Activated T-cell treated with anti-CD3 and anti-CD28 coated beads, Interleukin-2, amount 50 U/mL, for 24 hours (primary cell): ENCODE results near the gene TMEM151A.
A peak's percentile ranks its signal among the peaks of the same experiment; 100 is the strongest.

ENCODE experiments used
- DNase-seq: peaks from one replicate; pipeline ENCODE4 v3.0.0-alpha.2; 2020
- H3K27ac Mint-ChIP-seq: 2 replicates; pipeline ENCODE4 v1.8.0; 2020; ENCODE audit warnings: mild to moderate bottlenecking, mixed read lengths
- H3K27me3 Mint-ChIP-seq: 2 replicates; pipeline ENCODE4 v1.8.0; 2020; ENCODE audit warnings: mixed read lengths
- H3K36me3 Mint-ChIP-seq: 2 replicates; pipeline ENCODE4 v1.8.0; 2020; ENCODE audit warnings: low read depth, mixed read lengths
- H3K4me1 Mint-ChIP-seq: 2 replicates; pipeline ENCODE4 v1.8.0; 2020; ENCODE audit warnings: low read depth, mixed read lengths
- H3K4me3 Mint-ChIP-seq: 2 replicates; pipeline ENCODE4 v1.8.0; 2020; ENCODE audit warnings: mild to moderate bottlenecking, moderate library complexity, mixed read lengths
- H3K9me3 Mint-ChIP-seq: 2 replicates; pipeline ENCODE4 v1.8.0; 2020; ENCODE audit warnings: mixed read lengths

TMEM151A gene

DNA sequence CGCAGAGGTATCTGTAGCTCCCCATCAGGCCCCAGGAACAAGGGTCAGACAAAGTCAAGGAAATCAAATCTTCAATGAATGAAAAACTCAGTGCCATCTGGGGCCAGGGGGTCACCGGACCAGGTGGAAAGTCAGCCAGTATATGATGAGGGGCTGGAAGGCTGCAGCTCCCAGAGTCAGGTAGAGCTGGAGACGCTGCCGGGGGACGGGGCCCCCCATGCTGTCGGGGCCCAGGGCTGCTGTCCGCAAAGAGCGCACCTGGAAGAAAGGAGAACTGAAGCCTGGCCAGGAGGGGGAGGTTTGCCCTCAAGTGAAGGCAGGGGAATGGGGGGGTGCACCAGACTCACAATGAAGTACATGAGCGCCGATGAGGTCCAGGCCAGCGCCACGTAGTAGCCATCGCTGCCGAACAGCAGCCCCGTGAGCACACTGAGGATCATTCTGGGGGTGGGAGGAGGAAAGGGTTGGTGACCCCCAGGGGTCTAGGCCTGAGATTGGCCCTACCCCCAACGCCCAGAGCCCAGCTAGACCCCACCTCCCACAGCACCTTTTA is 7.1 kb upstream of the TMEM151A start:
- H3K27me3 Mint-ChIP-seq: no peaks in the 10 kb centered on the region
- H3K36me3 Mint-ChIP-seq: peaks cover 40% of the 10 kb centered on the region
- H3K9me3 Mint-ChIP-seq: no peaks in the 10 kb centered on the region
- DNase-seq: no peak
- no peak overlapping the region for H3K27ac Mint-ChIP-seq
- H3K4me3 Mint-ChIP-seq: no peak overlapping the region
- H3K4me1 Mint-ChIP-seq: peaks cover 40% of the 10 kb centered on the region

DNA sequence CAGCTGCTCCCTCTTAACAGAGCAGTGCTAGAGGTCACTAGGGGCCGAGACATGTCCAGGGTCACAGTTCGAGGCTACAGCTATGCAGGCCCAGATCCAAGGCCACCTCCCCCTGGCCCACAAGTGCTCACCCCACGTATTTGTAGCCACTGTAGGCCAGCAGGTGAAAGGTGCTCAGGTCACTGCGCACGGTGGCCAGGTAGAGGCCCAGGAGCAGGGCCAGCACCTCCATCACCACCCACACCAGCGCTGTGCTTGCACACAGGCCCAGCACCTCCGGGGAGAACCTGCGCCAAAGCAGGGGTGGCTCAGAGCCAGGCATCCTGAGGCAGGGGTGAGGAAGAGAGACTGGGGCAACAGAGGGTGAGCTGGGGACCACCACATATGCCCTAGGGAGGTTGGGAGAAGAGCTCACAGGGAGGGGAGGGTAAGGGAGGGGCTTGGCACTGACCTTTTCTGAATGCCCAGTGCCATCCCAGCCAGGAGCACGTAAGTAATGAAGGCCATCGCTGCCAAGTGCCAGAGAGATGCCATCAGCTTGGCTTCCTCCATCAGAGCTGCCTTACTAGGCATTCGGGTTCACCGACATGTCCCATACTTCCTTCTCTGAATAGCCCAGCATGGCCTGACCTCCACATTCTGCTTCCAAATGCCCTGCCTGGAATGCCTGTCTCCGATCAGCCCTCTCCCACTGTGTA is 6.3 kb upstream of the TMEM151A start:
- no peak overlapping the region for H3K4me3 Mint-ChIP-seq
- peaks cover 40% of the 10 kb centered on the region for H3K36me3 Mint-ChIP-seq
- H3K4me1 Mint-ChIP-seq: peaks cover 47% of the 10 kb centered on the region
- H3K27ac Mint-ChIP-seq: no peak overlapping the region
- no peaks in the 10 kb centered on the region for H3K27me3 Mint-ChIP-seq
- H3K9me3 Mint-ChIP-seq: no peaks in the 10 kb centered on the region
- DNase-seq: no peak

DNA sequence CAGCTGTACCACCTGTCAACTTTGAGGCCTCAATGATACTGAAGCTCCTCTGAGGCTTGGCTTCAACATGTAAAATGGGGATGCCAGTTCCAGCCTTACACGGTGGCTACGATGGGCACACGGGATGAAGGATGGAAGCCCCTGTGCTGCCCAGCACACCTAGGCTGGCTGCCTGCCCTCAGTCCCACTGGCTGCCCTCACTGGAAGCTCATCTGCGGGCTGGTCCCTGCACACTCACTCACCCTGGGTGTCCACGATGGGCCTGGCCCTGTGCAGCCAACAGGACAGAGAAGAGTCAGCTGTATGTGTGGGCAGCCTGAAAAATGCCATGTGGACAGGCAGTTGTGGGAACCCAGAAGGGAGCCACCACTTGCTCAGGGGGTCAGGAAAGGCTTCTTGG is 5.0 kb upstream of the TMEM151A start:
- Mint-ChIP-seq H3K4me1 (peaks cover 50% of the 10 kb centered on the region), H3K27ac (peak overlapping the region; percentile 22), H3K9me3 (no peaks in the 10 kb centered on the region), H3K36me3 (peaks cover 40% of the 10 kb centered on the region), H3K27me3 (peaks cover 8% of the 10 kb centered on the region), H3K4me3 (peak overlapping the region; percentile 93)
- no peak for DNase-seq

DNA sequence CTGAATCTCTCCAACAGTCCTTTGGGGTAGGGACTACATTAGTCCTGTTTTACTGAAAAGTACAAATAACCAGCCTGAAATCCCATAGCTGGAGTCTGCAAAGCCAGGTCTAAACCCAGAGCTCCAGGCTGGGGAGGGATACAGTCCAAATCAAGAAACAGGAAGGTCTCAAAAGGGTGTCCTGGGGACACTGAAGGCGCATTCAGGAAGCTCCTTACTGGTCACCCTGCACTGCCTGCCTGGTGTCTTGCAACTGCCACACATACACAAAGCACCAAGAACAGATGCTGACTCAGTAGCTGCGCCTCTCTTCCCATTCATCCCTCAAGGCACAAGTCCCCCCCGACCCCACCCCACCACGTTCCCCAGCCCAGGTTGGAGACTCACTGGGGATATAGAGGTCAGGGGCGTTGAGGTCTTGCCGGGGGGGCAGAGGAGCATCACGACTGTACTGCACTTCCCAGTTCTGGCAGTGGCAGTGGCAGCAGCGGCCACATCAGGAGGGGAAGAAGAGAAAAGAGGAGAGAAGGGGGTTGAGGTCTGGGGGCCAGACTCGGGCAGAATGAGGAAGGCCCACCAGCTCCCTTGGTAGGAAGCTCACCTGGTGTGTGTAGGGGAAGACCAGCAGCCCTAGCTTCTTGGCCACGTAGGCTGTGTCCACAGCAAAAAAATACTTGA is 4.3 kb upstream of the TMEM151A start:
- peaks cover 45% of the 10 kb centered on the region for H3K4me1 Mint-ChIP-seq

DNA sequence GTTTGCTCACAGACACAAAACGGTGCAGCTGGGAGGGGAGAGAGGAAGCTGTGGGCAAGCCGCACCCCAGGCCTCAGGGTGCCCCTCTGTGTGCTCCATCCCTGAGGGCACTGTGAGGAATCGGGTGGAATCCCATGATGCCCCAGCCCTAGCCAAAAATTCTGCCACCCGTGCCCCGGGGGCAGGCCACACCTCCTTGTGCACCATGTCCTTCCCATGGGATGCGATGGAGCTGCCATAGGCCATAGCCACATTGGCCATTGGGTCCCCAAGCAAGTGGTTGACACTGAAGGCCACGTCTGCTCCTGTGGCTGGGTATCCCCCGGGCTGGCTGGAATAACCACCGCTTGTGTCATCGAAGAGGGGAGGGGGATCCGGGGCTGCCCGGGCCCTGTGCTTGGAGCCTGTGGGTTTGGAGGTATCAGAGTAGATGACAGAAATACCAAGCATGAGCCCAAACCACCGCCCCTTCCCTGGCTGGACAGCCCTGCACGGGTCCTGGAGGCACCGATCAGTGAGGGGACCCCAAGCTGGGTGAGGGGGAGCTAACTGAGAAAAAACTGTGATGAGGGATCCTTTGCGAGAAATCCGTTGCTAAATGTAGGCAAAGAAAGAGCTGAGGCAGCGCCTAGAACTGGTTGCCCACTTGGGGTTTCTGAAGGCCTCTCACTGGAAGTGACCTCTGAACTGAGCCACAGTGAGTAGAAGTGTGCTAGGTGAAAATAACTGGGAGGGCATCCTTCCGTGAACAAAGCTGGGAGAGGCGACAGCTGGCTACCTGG is 3.6 kb upstream of the TMEM151A start:
- H3K9me3 Mint-ChIP-seq: no peaks in the 10 kb centered on the region
- DNase-seq: no peak
- peaks cover 43% of the 10 kb centered on the region for H3K4me1 Mint-ChIP-seq
- H3K4me3 Mint-ChIP-seq: peak overlapping the region; percentile 93
- peaks cover 36% of the 10 kb centered on the region for H3K36me3 Mint-ChIP-seq
- H3K27me3 Mint-ChIP-seq: peaks cover 16% of the 10 kb centered on the region
- H3K27ac Mint-ChIP-seq: peak overlapping the region; percentile 92

More for the DNA sequence above, 4.3 kb upstream of the TMEM151A start:
- no peak for DNase-seq
- Mint-ChIP-seq H3K36me3 (peaks cover 40% of the 10 kb centered on the region), H3K4me3 (peak overlapping the region; percentile 93), H3K9me3 (no peaks in the 10 kb centered on the region), H3K27ac (peak overlapping the region; percentile 77), H3K27me3 (peaks cover 8% of the 10 kb centered on the region)

DNA sequence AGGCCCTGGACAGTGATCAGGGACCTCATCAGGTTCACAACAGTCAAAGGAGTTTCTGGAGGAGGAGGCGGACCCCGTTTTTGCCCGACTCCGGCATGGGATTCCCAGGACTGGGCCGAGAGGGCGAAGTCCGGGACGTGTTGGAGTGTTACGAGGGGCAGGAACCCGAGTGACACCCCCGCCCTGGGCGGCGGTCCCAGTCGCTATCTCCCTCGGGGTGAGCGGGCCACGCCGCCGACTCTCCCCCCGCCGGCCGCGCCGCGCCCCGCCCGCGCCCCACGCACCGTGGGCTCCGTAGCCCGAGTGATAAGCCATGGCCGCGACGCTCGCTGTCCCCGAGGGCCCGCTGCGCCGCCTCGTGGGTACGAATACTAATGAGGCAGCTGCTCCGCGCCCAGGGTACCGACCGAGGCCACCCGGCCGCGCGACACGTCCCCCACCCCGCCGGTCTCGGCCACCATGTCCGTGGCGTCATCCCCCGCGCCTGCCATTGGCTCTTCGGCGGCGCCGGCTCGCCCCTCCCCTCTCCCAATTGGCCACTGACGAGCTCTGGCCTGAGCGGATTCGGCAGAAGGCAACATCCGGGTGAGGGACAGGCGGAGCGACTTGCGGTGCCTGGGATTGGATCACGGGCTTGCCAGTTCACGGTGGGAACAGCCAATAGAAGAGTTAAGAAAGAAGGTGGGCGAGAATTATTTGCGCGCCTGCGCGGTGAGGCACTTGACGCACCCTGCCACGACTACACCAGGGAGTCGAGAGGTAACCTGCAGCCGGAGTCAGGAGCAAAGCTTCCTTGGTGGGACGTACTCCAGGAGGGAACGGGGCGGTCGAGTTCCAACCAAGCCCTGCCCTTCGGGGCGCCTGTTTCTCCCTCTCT is 2.8 kb upstream of the TMEM151A start, which contains the start of gene YIF1A:
Gene YIF1A (minus strand): TSS at position 473 of the 877 bp plus-strand sequence. CDS start 158 bp downstream, at position 315.
- peaks cover 33% of the 10 kb centered on the region for H3K36me3 Mint-ChIP-seq
- peak within 1 kb of the TSS; percentile 93 for H3K4me3 Mint-ChIP-seq
- DNase-seq: peak; percentile 96
- H3K27me3 Mint-ChIP-seq: peaks cover 22% of the 10 kb centered on the region
- peaks cover 40% of the 10 kb centered on the region for H3K4me1 Mint-ChIP-seq
- H3K9me3 Mint-ChIP-seq: no peaks in the 10 kb centered on the region
- H3K27ac Mint-ChIP-seq: peak within 1 kb of the TSS; percentile 95

DNA sequence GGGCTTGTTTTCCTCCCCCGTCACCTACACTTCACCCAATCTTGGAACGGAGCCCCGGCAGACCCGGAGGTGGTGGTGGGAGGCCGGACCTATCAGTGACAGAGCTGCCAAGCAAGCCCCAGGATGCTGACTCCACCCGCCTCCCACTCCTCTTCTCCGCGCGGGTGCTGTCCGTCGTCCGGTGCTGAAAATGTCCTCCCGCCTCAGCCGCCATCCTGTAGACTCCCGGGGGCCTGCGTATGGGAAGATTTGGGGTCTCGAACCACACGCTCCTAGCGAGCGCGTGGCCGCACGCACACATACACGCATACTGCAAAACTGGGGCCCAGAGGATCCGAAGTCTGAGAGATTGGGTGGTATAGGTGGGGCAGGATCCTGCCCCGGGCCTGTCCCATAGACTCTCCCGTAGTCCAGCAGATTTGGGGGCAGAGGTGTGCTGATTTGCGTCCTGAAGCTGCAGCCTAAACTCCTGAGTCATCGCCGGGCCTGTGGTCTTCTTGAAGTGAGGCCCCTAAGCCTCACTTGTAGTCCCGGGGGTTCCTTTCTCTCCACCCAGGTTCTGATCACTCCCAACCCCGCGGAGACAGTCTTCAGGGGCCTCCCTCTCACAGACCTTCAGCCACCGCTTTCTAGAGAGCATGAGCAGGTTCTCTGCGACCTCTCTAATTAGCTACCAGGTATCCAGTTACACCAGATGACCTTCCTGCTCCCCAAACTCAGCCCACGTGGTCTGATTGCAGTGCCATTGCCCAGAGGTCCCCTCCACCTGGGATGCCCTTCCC is 2.0 kb upstream of the TMEM151A start:
- H3K4me1 Mint-ChIP-seq: peaks cover 40% of the 10 kb centered on the region
- no peak for DNase-seq
- peak overlapping the region; percentile 95 for H3K27ac Mint-ChIP-seq
- peaks cover 25% of the 10 kb centered on the region for H3K36me3 Mint-ChIP-seq
- no peaks in the 10 kb centered on the region for H3K9me3 Mint-ChIP-seq
- peaks cover 22% of the 10 kb centered on the region for H3K27me3 Mint-ChIP-seq
- peak overlapping the region; percentile 93 for H3K4me3 Mint-ChIP-seq

DNA sequence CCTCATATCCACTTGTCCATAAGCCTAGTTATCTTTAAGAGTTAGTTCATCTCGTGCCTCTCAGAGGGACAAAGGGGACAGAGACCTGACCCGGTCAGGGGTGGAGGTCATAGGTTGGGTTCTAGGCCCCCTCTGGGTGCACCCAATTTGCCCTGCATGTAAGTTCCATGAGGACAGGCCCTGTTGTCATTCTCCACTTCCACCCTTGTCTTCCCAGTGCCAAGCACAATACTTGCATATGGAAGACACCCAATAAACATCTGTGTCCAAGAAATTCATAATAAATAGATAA is 1.4 kb upstream of the TMEM151A start:
- no peak overlapping the region for H3K27ac Mint-ChIP-seq
- peaks cover 40% of the 10 kb centered on the region for H3K4me1 Mint-ChIP-seq
- H3K36me3 Mint-ChIP-seq: peaks cover 20% of the 10 kb centered on the region

DNA sequence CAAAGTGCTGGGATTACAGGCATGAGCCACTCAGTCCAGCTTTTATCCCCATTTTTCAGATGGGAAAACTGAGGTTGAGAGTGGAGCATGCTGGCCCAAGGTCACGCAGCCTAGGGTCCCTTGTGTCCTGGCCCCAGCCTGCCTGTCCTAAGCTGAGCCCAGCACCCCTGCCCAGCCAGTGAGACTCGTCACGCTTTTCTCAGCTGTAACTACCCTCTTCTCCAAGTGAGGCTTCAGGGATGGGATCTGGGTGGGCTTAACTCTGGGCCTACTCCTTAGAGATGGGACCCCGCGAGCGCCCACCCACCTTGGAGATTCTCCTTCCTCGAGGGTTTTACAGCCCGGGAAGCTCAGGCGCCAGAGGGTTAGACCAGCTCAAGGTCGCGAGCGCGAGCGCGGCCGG is 390 bp upstream of the TMEM151A start:
- Mint-ChIP-seq H3K9me3 (no peaks in the 10 kb centered on the region), H3K27ac (no peak overlapping the region), H3K27me3 (peaks cover 25% of the 10 kb centered on the region), H3K4me1 (peaks cover 38% of the 10 kb centered on the region), H3K4me3 (peak overlapping the region; percentile 15), H3K36me3 (peaks cover 14% of the 10 kb centered on the region)
- DNase-seq: no peak

More for the DNA sequence above, 1.4 kb upstream of the TMEM151A start:
- no peak for DNase-seq
- H3K9me3 Mint-ChIP-seq: no peaks in the 10 kb centered on the region
- peaks cover 22% of the 10 kb centered on the region for H3K27me3 Mint-ChIP-seq
- H3K4me3 Mint-ChIP-seq: peak overlapping the region; percentile 93

DNA sequence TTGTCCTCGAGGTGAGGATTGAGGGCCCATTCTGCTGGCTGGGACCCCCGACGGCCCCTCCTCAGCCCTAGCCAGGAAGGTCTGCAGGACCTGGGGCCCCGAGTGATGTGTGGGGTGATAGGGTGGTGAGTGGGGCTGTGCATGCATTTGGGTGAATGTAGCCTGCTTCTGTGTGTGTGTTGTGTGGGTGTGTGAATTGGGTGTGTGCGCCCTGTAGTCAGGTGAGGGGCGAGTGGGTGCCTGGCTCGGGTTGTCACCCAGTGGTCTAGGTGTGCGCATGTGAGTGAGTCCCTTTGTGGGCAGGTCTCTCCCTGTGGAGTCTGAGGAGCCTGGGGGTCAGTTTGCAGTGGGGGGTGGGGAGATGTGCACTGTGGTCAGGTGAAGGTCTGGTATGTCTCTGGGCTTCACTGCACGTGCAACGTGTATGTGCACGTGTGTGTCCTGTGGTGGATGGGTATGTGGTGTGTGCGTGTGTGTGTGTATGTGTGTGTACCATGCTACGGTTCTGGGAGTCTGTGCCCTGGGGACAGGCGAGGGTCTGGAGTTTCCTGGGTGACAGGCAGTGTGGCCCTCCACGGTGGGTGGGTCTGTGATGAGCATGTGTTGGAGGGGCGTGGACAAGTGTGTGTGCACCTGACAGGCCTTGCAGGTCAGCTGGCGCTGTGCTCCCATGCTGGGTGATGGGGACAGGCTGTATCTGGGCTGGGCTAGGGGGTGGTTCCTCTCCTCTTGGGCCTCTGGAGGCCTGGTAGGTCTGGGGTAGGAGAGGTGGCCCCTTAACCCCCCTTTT is 1.0 kb downstream of the TMEM151A start:
- no peaks in the 10 kb centered on the region for H3K9me3 Mint-ChIP-seq
- H3K36me3 Mint-ChIP-seq: peaks cover 5% of the 10 kb centered on the region
- H3K4me1 Mint-ChIP-seq: peaks cover 26% of the 10 kb centered on the region
- no peak for DNase-seq
- H3K4me3 Mint-ChIP-seq: peak overlapping the region; percentile 54
- H3K27me3 Mint-ChIP-seq: peaks cover 26% of the 10 kb centered on the region
- H3K27ac Mint-ChIP-seq: peak overlapping the region; percentile 67

DNA sequence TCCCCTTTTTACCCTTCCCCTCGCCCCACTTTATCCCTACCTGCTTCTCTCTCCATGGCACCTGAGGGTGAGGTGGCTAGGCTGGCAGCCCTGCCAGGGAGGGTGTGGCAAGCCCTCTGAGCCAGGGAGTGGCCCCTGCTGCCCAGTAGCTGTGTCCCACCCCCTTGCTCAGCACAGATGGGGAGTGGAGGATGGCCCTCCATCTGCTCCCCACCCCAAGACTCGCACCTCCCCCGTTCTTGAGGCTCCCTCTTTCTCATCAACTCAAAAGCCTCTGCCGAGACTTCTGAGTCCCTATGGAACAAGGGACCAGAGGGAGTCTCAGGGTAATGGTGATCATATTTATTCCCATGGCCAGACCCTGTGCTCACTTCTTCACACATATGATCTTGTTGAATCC is 1.7 kb downstream of the TMEM151A start:
- Mint-ChIP-seq H3K27ac (no peak overlapping the region), H3K4me3 (no peak overlapping the region), H3K27me3 (peaks cover 26% of the 10 kb centered on the region)

DNA sequence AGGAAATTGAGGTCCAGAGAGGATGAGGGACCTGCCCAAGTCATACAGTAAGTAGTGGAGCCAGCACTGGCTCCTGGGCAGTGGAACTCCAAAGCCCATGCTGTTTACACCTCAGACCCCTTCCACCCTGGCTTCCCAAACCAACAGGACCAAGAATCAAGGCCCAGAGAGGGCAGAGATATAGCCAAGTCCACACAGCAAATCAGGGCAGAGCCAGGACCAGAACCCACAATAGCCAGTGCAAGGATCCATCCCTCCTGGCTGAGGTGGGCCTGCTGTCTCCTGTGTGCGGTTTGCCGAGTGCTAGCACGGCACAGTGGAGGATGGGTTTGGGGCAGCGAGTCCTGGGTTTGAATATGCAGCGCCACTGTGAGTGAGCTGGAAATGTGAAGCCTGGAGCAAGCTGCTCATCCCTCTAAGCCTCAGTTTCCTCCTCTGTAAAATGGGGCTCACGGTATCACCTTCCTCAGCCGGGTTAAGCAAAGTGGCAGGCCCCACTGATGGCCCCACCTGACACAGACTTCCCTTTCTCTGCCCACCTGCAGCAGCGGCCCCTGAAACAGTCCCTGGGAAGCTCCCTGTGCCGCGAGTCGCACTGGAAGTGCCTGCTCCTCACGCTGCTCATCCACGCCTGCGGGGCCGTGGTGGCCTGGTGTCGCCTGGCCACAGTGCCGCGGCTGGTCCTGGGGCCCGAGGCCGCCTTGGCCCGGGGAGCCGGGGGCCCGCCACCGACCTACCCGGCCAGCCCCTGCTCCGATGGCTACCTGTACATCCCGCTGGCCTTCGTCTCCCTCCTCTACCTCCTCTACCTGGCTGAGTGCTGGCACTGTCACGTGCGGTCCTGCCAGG is 2.3 kb downstream of the TMEM151A start:
- DNase-seq: no peak
- Mint-ChIP-seq H3K27me3 (peaks cover 26% of the 10 kb centered on the region), H3K4me3 (no peak overlapping the region), H3K27ac (no peak overlapping the region), H3K36me3 (no peaks in the 10 kb centered on the region), H3K9me3 (no peaks in the 10 kb centered on the region), H3K4me1 (peaks cover 21% of the 10 kb centered on the region)

More for the DNA sequence above, 1.7 kb downstream of the TMEM151A start:
- H3K36me3 Mint-ChIP-seq: peaks cover 2% of the 10 kb centered on the region
- H3K9me3 Mint-ChIP-seq: no peaks in the 10 kb centered on the region
- DNase-seq: no peak
- H3K4me1 Mint-ChIP-seq: peaks cover 21% of the 10 kb centered on the region
